Upper lobe of left lung (tissue), 4 donors: Measurements from ENCODE around the gene DOCK4.

Experiments
- CTCF ChIP-seq, 6 experiments: fragments of 450-650 bp in 4 of 6; fragments of 200-600 bp in 2 of 6; sonication (generic) in 2 of 6; IDR thresholded peaks; one replicate each; pipeline ENCODE4 v1.5.1; 2016 to 2019; ENCODE audit warnings: antibody characterized with exemption in 6 of 6
- EP300 ChIP-seq, 4 donors: sonication (generic); formaldehyde crosslinking; IDR thresholded peaks; one replicate each; pipeline ENCODE4 v1.5.1; 2017; ENCODE audit warnings: antibody characterized with exemption in 4 of 4, control low read depth in 2 of 4
- POLR2A ChIP-seq, 4 donors: fragments of 450-650 bp; IDR thresholded peaks; one replicate each; pipeline ENCODE4 v1.5.1; 2016 to 2017; ENCODE audit warnings: antibody characterized with exemption in 4 of 4, mild to moderate bottlenecking in 2 of 4
- POLR2AphosphoS5 ChIP-seq, 2 donors: sonication (generic); formaldehyde crosslinking; IDR thresholded peaks; one replicate each; pipeline ENCODE4 v1.5.1; 2017; ENCODE audit warnings: antibody characterized with exemption in 2 of 2

- TF ChIP-seq CTCF (IDR thresholded peaks at IDR 0.05) (no peak), POLR2AphosphoS5 (IDR thresholded peaks at IDR 0.05) (no peak), EP300 (IDR thresholded peaks at IDR 0.05) (no peak), POLR2A (IDR thresholded peaks at IDR 0.05) (no peak)
Measured at GRCh38 chr7:112005205-112005775, 200.9 kb downstream of the DOCK4 start.
